H9 (cell line): ENCODE measurements around the gene TMTC2. TPM values are rescaled to one million over a fixed set of nuclear protein-coding genes. Genes with fewer than 3 reads are reported as not detected.

Experiments used
- DNase-seq: peaks from one replicate; pipeline ENCODE4 v3.0.0-alpha.2; 2017
- H2AFZ ChIP-seq: one replicate; pipeline ENCODE4 v1.6.1; 2013; ENCODE audit warnings: mild to moderate bottlenecking, low read length, control low read depth, moderate library complexity
- H2AK5ac ChIP-seq: 2 replicates; pipeline ENCODE4 v1.6.1; 2013; ENCODE audit warnings: low read length, control low read depth, mixed read lengths; ENCODE audit not compliant: insufficient read length
- H2BK120ac ChIP-seq: one replicate; pipeline ENCODE4 v1.6.1; 2013; ENCODE audit warnings: low read depth, mild to moderate bottlenecking, low read length, control low read depth, inconsistent platforms; ENCODE audit not compliant: poor library complexity, severe bottlenecking
- H2BK12ac ChIP-seq: 2 replicates; pipeline ENCODE4 v1.6.1; 2013; ENCODE audit warnings: low read length, control low read depth, mixed read lengths, low read depth; ENCODE audit not compliant: insufficient read length
- H2BK15ac ChIP-seq: 2 replicates; pipeline ENCODE4 v1.6.1; 2013; ENCODE audit warnings: low read depth, low read length, control low read depth
- H2BK20ac ChIP-seq: one replicate; pipeline ENCODE4 v1.6.1; 2013; ENCODE audit warnings: low read depth, mild to moderate bottlenecking, low read length, control low read depth, inconsistent platforms; ENCODE audit not compliant: poor library complexity, severe bottlenecking
- H2BK5ac ChIP-seq: 2 replicates; pipeline ENCODE4 v1.6.1; 2013; ENCODE audit warnings: low read length, control low read depth, mixed read lengths; ENCODE audit not compliant: insufficient read length
- H3K14ac ChIP-seq: 2 replicates; pipeline ENCODE4 v1.6.1; 2013; ENCODE audit warnings: low read length, control low read depth; ENCODE audit not compliant: insufficient read depth
- H3K18ac ChIP-seq: 2 replicates; pipeline ENCODE4 v1.6.1; 2013; ENCODE audit warnings: low read depth, mild to moderate bottlenecking, mixed read lengths, low read length, control low read depth; ENCODE audit not compliant: insufficient read length
- H3K23ac ChIP-seq: 2 replicates; pipeline ENCODE4 v1.6.1; 2013; ENCODE audit warnings: low read length, control low read depth, mixed read lengths, low read depth; ENCODE audit not compliant: insufficient read length
- H3K23me2 ChIP-seq: 2 replicates; pipeline ENCODE4 v1.6.1; 2013; ENCODE audit warnings: low read depth, mild to moderate bottlenecking, mixed read lengths, low read length, control low read depth; ENCODE audit not compliant: insufficient read length, poor library complexity, severe bottlenecking
- H3K27ac ChIP-seq: 2 replicates; pipeline ENCODE4 v1.5.1; 2013; ENCODE audit warnings: low read length, control low read depth, mixed read lengths, low read depth; ENCODE audit not compliant: insufficient read length
- H3K27me3 ChIP-seq: 2 replicates; pipeline ENCODE4 v1.6.1; 2013; ENCODE audit warnings: low read length, control low read depth, inconsistent platforms; ENCODE audit not compliant: insufficient read depth
- H3K4ac ChIP-seq: 2 replicates; pipeline ENCODE4 v1.6.1; 2013; ENCODE audit warnings: low read depth, mild to moderate bottlenecking, control low read depth, inconsistent platforms, low read length, moderate library complexity
- H3K4me1 ChIP-seq: 2 replicates; pipeline ENCODE4 v1.6.1; 2013; ENCODE audit warnings: low read length, control low read depth, inconsistent platforms; ENCODE audit not compliant: insufficient read depth
- H3K4me2 ChIP-seq: 2 replicates; pipeline ENCODE4 v1.6.1; 2013; ENCODE audit warnings: low read length, control low read depth, mixed read lengths; ENCODE audit not compliant: insufficient read length, insufficient read depth
- H3K56ac ChIP-seq: 2 replicates; pipeline ENCODE4 v1.6.1; 2013; ENCODE audit warnings: low read depth, mild to moderate bottlenecking, mixed read lengths, low read length, control low read depth; ENCODE audit not compliant: insufficient read length
- H3K79me1 ChIP-seq: 2 replicates; pipeline ENCODE4 v1.6.1; 2013; ENCODE audit warnings: low read depth, mild to moderate bottlenecking, moderate library complexity, low read length, control low read depth, inconsistent platforms; ENCODE audit not compliant: insufficient read depth, poor library complexity, severe bottlenecking
- H3K79me2 ChIP-seq: 2 replicates; pipeline ENCODE4 v1.6.1; 2013; ENCODE audit warnings: low read length, control low read depth, inconsistent platforms; ENCODE audit not compliant: insufficient read depth
- H3K9ac ChIP-seq: 2 replicates; pipeline ENCODE4 v1.6.1; 2013; ENCODE audit warnings: low read length, control low read depth, mixed read lengths; ENCODE audit not compliant: insufficient read length; ENCODE audit errors: extremely low read depth
- H3K9me3 ChIP-seq: one replicate; pipeline ENCODE4 v1.6.1; 2013; ENCODE audit warnings: low read depth, low read length, inconsistent platforms; ENCODE audit not compliant: control insufficient read depth
- H3T11ph ChIP-seq: one replicate; pipeline ENCODE4 v1.6.1; 2013; ENCODE audit warnings: mild to moderate bottlenecking, low read length, control low read depth, inconsistent platforms
- H4K20me1 ChIP-seq: one replicate; pipeline ENCODE4 v1.6.1; 2013; ENCODE audit not compliant: control insufficient read depth, insufficient read length, insufficient read depth
- H4K5ac ChIP-seq: 2 replicates; pipeline ENCODE4 v1.6.1; 2013; ENCODE audit warnings: low read depth, mild to moderate bottlenecking, mixed read lengths, low read length, control low read depth; ENCODE audit not compliant: insufficient read length
- H4K8ac ChIP-seq: replicated peaks from 2 replicates; pipeline ENCODE4 v1.6.1; 2013; ENCODE audit warnings: low read length, control low read depth, mixed read lengths, low read depth; ENCODE audit not compliant: insufficient read length
- H4K91ac ChIP-seq: 2 replicates; pipeline ENCODE4 v1.6.1; 2013; ENCODE audit warnings: low read depth, mild to moderate bottlenecking, moderate library complexity, mixed read lengths, low read length, control low read depth; ENCODE audit not compliant: insufficient read length
- H3K27ac Mint-ChIP-seq, 3 experiments: 2 replicates in 2 of 3; 3 replicates in 1 of 3; pipeline ENCODE4 v1.8.0; 2020 to 2021; ENCODE audit warnings: mixed read lengths in 3 of 3, mild to moderate bottlenecking in 1 of 3, moderate library complexity in 1 of 3
- H3K27me3 Mint-ChIP-seq: 2 replicates; pipeline ENCODE4 v1.8.0; 2021; ENCODE audit warnings: low read depth, mild to moderate bottlenecking, moderate library complexity, mixed read lengths
- H3K36me3 Mint-ChIP-seq, 3 experiments: 2 replicates in 2 of 3; 3 replicates in 1 of 3; pipeline ENCODE4 v1.8.0; 2020 to 2021; ENCODE audit warnings: low read depth in 3 of 3, mixed read lengths in 3 of 3; ENCODE audit not compliant: insufficient read depth in 1 of 3
- H3K4me1 Mint-ChIP-seq, 2 experiments: 2 replicates each; pipeline ENCODE4 v1.8.0; 2020; ENCODE audit warnings: mixed read lengths in 2 of 2
- H3K4me3 Mint-ChIP-seq, 2 experiments: 2 replicates in 1 of 2; 3 replicates in 1 of 2; pipeline ENCODE4 v1.8.0; 2020 to 2021; ENCODE audit warnings: mild to moderate bottlenecking in 2 of 2, mixed read lengths in 2 of 2, moderate library complexity in 1 of 2
- H3K9me3 Mint-ChIP-seq, 2 experiments: 2 replicates in 1 of 2; 3 replicates in 1 of 2; pipeline ENCODE4 v1.8.0; 2020; ENCODE audit warnings: mild to moderate bottlenecking in 2 of 2, mixed read lengths in 2 of 2, moderate library complexity in 1 of 2
- WGBS: extraction: QIAGEN DNeasy Blood & Tissue Kit; methylation state at CpG from one replicate; pipeline ENCODE4 v1.1.7; 2013; ENCODE audit warnings: missing lambda C conversion rate, low lambda C conversion rate, mixed read lengths; ENCODE audit not compliant: insufficient read length; ENCODE audit errors: extremely low coverage; 5-methylcytosine and 5-hydroxymethylcytosine counted together
- total RNA-seq: library from RNA; stranded (reverse); gene quantifications from 2 replicates; pipeline ENCODE4 v1.2.1, GENCODE V29; 2021
- TF ChIP-seq, protein P1 (sequence below): fragments of 200-600 bp; sonication (generic); conservative IDR thresholded peaks from 3 replicates; pipeline ENCODE4 v1.8.0; 2021; ENCODE audit warnings: antibody characterized with exemption, mild to moderate bottlenecking

TMTC2 gene
- total RNA-seq, 1 experiment from 2014 or later, result 3.1 TPM

DNA sequence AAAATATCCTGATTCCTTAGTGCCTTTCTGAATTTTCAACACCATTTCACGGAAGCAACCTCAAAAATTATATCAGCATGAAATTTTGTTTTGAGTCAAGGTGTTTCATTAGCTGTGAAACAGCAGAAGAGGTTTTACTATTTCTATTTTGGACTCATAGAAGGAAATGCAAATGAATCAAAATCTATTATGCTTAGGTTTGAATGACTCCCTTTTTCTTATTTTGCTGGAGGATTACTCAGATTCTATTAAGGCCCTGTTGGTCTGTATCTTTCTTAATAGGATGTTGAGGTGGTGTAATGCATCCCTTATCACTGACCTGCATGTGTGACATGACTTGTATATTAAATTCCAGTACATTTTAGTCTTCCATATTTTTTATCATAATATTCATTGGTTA is 165.8 kb downstream of the TMTC2 start:
- Mint-ChIP-seq H3K4me3 (no peak overlapping the region), H3K9me3 (no peaks in the 10 kb centered on the region), H3K27ac (no peak overlapping the region), H3K36me3 (peaks cover 4 to 8% (median 7%) of the 10 kb centered on the region in 3 experiments; a peak in 5 of 7 replicates), H3K4me1 (peaks cover 29% of the 10 kb centered on the region in 2 experiments), H3K27me3 (no peaks in the 10 kb centered on the region; the same call in 1 of the 2 replicates)
- Histone ChIP-seq H3K9me3 (no peaks in the 10 kb centered on the region), H2BK15ac (no peak overlapping the region), H3K56ac (no peak overlapping the region), H2BK12ac (no peak overlapping the region), H3K27ac (no peak overlapping the region), H3K4me1 (peaks cover 12% of the 10 kb centered on the region; the same call in 1 of the 2 replicates), H3K18ac (no peak overlapping the region), H3K4ac (no peak overlapping the region), H3K23ac (no peak overlapping the region), H3K14ac (no peak overlapping the region), H2BK5ac (no peak overlapping the region), H4K5ac (no peak overlapping the region), H2BK120ac (no peak overlapping the region), H2AFZ (no peak overlapping the region), H2BK20ac (no peak overlapping the region), H4K91ac (no peak overlapping the region), H3K9ac (no peak overlapping the region), H3K27me3 (no peaks in the 10 kb centered on the region), H3T11ph (no peak overlapping the region), H3K23me2 (no peaks in the 10 kb centered on the region), H3K4me2 (no peak overlapping the region), H3K79me1 (no peaks in the 10 kb centered on the region), H4K20me1 (no peaks in the 10 kb centered on the region), H2AK5ac (no peak overlapping the region), H4K8ac (no peak overlapping the region), H3K79me2 (no peaks in the 10 kb centered on the region)
- no CpG with 5 or more reads among the region's 1 CpG for WGBS
- TF ChIP-seq, protein P1, sequence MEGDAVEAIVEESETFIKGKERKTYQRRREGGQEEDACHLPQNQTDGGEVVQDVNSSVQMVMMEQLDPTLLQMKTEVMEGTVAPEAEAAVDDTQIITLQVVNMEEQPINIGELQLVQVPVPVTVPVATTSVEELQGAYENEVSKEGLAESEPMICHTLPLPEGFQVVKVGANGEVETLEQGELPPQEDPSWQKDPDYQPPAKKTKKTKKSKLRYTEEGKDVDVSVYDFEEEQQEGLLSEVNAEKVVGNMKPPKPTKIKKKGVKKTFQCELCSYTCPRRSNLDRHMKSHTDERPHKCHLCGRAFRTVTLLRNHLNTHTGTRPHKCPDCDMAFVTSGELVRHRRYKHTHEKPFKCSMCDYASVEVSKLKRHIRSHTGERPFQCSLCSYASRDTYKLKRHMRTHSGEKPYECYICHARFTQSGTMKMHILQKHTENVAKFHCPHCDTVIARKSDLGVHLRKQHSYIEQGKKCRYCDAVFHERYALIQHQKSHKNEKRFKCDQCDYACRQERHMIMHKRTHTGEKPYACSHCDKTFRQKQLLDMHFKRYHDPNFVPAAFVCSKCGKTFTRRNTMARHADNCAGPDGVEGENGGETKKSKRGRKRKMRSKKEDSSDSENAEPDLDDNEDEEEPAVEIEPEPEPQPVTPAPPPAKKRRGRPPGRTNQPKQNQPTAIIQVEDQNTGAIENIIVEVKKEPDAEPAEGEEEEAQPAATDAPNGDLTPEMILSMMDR, result no peak
- DNase-seq, result no peak
